Measurements from ENCODE around the gene RNASE7.
A peak's percentile ranks its signal among the peaks of the same experiment; 100 is the strongest.

RNASE7 gene

GRCh38 chr14:21014761-21015190 is 27.4 kb upstream of the RNASE7 start:
- DNase-seq (ENCODE audit: insufficient read length) (no peak), FAIRE-seq (peak; percentile 63)
- TF ChIP-seq POLR2A (IDR thresholded peaks at IDR 0.05; ENCODE audit: low read depth, low read length), result no peak
- TF ChIP-seq TAF1 (IDR thresholded peaks at IDR 0.05; ENCODE audit: borderline replicate concordance, low read depth, low read length), result no peak
- no peak for TF ChIP-seq POLR2AphosphoS5 (IDR thresholded peaks at IDR 0.05; ENCODE audit: low read depth, low read length)

GRCh38 chr14:21015312-21015711 is 26.9 kb upstream of the RNASE7 start:
- no peak for FAIRE-seq
- DNase-seq (ENCODE audit: insufficient read length), result no peak
- TF ChIP-seq POLR2AphosphoS5 (IDR thresholded peaks at IDR 0.05; ENCODE audit: low read depth, low read length) (no peak), POLR2A (IDR thresholded peaks at IDR 0.05; ENCODE audit: low read depth, low read length) (no peak), TAF1 (IDR thresholded peaks at IDR 0.05; ENCODE audit: borderline replicate concordance, low read depth, low read length) (no peak)

DNA sequence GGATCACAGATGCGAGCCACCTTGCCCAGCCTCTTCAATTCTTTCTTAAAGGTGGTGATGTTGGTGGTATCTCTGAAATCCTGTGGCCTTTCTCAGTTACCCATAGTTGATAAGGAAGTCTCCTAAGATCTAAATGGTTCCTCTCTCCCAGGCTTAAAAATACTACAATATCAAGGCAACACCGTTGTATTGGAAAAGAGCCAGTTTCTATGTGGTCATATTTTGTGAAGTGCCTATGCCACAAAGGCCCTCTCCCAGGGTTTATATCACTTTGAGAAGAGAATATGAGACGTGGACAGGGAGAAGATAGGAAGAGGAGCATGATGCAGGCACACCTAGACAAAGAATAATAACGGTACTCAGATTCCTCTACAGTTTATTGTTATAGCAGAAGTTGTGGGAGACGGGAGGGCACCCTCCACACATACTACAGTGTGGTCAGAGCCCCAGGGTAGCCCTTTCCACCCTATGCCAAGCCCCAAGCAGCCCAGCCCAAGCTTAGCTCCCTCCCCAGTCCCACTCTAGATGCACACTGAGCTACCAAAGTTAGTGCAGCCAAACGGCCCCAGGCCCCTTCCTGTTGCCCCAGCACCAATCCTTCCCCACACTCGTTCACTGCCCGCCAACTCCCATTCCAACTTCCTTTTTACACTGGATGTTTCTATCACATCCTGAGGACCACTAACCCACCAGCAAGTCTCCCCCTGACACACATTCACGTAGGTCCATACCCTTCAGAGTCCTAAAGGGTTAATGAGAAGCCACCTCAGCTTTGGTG is 25.6 kb upstream of the RNASE7 start:
- FAIRE-seq (no peak), DNase-seq (ENCODE audit: insufficient read length) (no peak)
- TF ChIP-seq TAF1 (IDR thresholded peaks at IDR 0.05; ENCODE audit: borderline replicate concordance, low read depth, low read length) (no peak), POLR2AphosphoS5 (IDR thresholded peaks at IDR 0.05; ENCODE audit: low read depth, low read length) (no peak), POLR2A (IDR thresholded peaks at IDR 0.05; ENCODE audit: low read depth, low read length) (no peak)

- TF ChIP-seq TAF1 (IDR thresholded peaks at IDR 0.05; ENCODE audit: borderline replicate concordance, low read depth, low read length) (no peak), POLR2AphosphoS5 (IDR thresholded peaks at IDR 0.05; ENCODE audit: low read depth, low read length) (no peak), POLR2A (IDR thresholded peaks at IDR 0.05; ENCODE audit: low read depth, low read length) (no peak)
- FAIRE-seq, result no peak
Observed at GRCh38 chr14:21017528-21018245, 24.5 kb upstream of the RNASE7 start.

DNA sequence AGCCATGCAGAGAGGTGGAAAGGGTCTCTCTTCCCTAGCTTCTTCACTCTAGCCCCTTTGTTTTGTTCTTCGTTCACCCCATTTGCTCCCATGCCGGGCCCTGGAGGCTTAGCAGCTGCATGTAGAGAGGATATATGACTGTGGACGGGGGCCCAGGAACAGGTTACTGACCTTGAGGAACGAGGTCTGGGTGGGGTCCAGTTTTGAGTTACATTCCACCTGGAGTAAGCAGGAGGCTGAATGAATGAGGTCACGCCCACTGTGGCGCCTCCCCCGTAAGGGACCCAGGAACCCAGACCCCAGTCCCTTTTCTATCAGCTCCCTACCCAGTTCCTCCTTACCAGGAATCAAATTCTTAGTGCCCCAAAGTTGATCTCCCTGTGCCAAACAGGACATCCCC is 23.9 kb upstream of the RNASE7 start:
- no peak for FAIRE-seq
- no peak for TF ChIP-seq POLR2AphosphoS5 (IDR thresholded peaks at IDR 0.05; ENCODE audit: low read depth, low read length)
- no peak for TF ChIP-seq POLR2A (IDR thresholded peaks at IDR 0.05; ENCODE audit: low read depth, low read length)
- TF ChIP-seq TAF1 (IDR thresholded peaks at IDR 0.05; ENCODE audit: borderline replicate concordance, low read depth, low read length), result no peak

More at GRCh38 chr14:21017528-21018245, 24.5 kb upstream of the RNASE7 start:
- DNase-seq (ENCODE audit: insufficient read length), result no peak

DNA sequence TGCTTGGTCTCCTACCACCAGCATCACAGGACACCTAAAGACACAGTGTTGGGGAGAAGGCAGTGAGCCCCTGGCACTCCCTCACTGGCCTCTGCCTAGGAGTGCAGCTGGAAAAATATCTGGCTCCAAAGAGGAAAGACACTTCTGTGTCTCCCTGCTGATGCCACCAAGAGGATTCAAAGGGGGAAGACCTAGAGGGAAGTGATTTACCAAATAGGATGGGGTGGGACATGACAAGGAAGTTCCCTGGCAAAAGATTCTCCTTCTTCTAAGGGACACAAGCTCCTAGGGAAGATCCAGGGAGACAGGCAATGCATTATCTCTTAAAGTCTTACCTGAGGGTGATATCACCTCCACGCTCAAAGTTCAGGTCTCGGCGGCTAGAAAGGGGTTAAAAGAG is 23.4 kb upstream of the RNASE7 start:
- DNase-seq (ENCODE audit: insufficient read length) (no peak), FAIRE-seq (no peak)
- TF ChIP-seq POLR2AphosphoS5 (IDR thresholded peaks at IDR 0.05; ENCODE audit: low read depth, low read length), result no peak
- TF ChIP-seq TAF1 (IDR thresholded peaks at IDR 0.05; ENCODE audit: borderline replicate concordance, low read depth, low read length), result no peak
- no peak for TF ChIP-seq POLR2A (IDR thresholded peaks at IDR 0.05; ENCODE audit: low read depth, low read length)

More for the DNA sequence above, 23.9 kb upstream of the RNASE7 start:
- DNase-seq (ENCODE audit: insufficient read length), result no peak

DNA sequence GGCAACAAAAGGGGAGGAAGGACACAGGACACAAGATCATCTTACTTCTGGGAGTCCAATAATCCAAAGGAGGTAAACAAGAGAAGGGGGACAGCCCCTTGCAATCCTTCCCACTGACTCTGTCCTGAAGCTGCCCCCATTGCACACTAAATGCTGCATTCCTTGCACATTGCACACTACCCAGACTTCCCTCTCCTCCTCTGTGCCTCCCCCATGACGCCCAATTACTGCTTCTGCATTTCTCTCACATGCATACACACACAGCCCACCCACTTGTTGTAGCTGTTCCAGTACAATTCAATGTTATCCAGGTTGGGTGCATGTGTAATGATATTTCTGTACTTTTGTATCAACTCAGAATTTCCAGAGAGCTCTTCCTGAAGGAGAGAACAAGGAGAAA is 22.8 kb upstream of the RNASE7 start:
- FAIRE-seq, result no peak

DNA sequence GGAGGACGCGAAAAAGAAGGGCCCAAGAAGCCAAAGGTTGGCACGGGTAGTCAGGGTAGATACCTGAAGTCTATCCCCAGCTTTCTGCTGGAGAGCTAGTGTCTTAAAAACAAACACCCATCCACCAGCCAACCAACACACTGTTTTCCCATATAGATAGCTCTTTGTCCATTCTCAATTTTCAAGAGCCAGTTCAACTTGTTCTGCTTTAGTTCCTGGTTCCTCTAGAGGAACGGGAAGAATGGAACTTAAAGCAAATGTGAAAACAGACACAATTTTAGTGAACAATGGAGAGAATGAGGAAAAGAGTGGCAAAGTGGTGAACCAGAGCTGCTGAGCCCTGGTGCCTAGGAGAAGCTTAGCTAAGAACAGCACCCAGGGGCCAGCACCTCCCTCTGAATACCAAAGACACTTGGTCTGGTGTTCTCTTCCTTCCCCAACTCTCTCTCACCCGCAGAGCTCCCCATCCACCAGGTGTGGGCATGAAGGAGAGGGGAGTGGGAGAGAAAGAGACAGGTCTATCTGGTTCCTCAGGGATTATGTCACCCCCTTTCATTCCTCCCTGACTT is 21.1 kb upstream of the RNASE7 start:
- no peak for FAIRE-seq
- TF ChIP-seq POLR2A (IDR thresholded peaks at IDR 0.05; ENCODE audit: low read depth, low read length), result no peak
- TF ChIP-seq POLR2AphosphoS5 (IDR thresholded peaks at IDR 0.05; ENCODE audit: low read depth, low read length), result no peak
- TF ChIP-seq TAF1 (IDR thresholded peaks at IDR 0.05; ENCODE audit: borderline replicate concordance, low read depth, low read length), result no peak
- DNase-seq (ENCODE audit: insufficient read length), result no peak

More for the DNA sequence above, 22.8 kb upstream of the RNASE7 start:
- DNase-seq (ENCODE audit: insufficient read length), result no peak
- TF ChIP-seq POLR2A (IDR thresholded peaks at IDR 0.05; ENCODE audit: low read depth, low read length), result no peak
- no peak for TF ChIP-seq POLR2AphosphoS5 (IDR thresholded peaks at IDR 0.05; ENCODE audit: low read depth, low read length)
- TF ChIP-seq TAF1 (IDR thresholded peaks at IDR 0.05; ENCODE audit: borderline replicate concordance, low read depth, low read length), result no peak

- no peak for DNase-seq (ENCODE audit: insufficient read length)
- no peak for FAIRE-seq
- TF ChIP-seq POLR2A (IDR thresholded peaks at IDR 0.05; ENCODE audit: low read depth, low read length) (no peak), POLR2AphosphoS5 (IDR thresholded peaks at IDR 0.05; ENCODE audit: low read depth, low read length) (no peak), TAF1 (IDR thresholded peaks at IDR 0.05; ENCODE audit: borderline replicate concordance, low read depth, low read length) (no peak)
Observed at GRCh38 chr14:21022686-21023085, 19.5 kb upstream of the RNASE7 start.

DNA sequence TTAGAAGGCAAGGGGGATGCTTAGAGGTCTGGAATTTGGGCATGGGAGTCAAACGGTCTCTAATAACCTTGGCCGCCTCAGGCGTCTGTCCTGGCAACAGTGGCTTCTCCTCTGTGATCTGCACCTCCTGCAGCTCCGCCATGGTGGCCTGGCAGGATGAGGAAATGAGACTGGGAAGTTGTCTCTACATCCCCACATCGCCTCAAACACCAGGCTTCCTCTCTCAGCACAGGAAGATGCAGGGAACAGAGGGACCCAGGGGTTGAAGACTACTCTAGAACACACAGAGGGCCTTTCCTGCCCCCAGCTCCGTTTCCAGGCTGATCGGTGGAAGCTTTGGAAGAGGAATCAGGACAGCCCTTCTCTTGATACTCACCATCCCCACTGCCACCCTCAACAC is 19.0 kb upstream of the RNASE7 start:
- DNase-seq (ENCODE audit: insufficient read length) (no peak), FAIRE-seq (no peak)
- TF ChIP-seq TAF1 (IDR thresholded peaks at IDR 0.05; ENCODE audit: borderline replicate concordance, low read depth, low read length), result no peak
- no peak for TF ChIP-seq POLR2AphosphoS5 (IDR thresholded peaks at IDR 0.05; ENCODE audit: low read depth, low read length)
- TF ChIP-seq POLR2A (IDR thresholded peaks at IDR 0.05; ENCODE audit: low read depth, low read length), result no peak

- TF ChIP-seq POLR2A (IDR thresholded peaks at IDR 0.05; ENCODE audit: low read depth, low read length) (no peak), TAF1 (IDR thresholded peaks at IDR 0.05; ENCODE audit: borderline replicate concordance, low read depth, low read length) (no peak), POLR2AphosphoS5 (IDR thresholded peaks at IDR 0.05; ENCODE audit: low read depth, low read length) (no peak)
- FAIRE-seq, result no peak
- DNase-seq (ENCODE audit: insufficient read length), result no peak
Observed at GRCh38 chr14:21023817-21024584, 18.2 kb upstream of the RNASE7 start.
